Measurements from ENCODE around the gene SDSL.

GRCh38 chr12:113407931-113408600 lies 14.1 kb upstream of the SDSL start:
- no peak for TF ChIP-seq CTCF (conservative IDR thresholded peaks at IDR 0.05 in 1 of 2, IDR thresholded peaks at IDR 0.05 in 1 of 2; ENCODE audit: extremely low read depth in 1 of 2, insufficient read depth in 1 of 2, low read depth in 1 of 2, low read length in 2 of 2)
- TF ChIP-seq EZH2 (IDR thresholded peaks at IDR 0.05; ENCODE audit: borderline replicate concordance, low read length), result no peak
